Subcutaneous adipose tissue (tissue), 4 donors: ENCODE measurements around the gene TRHDE. TPM values are rescaled to one million over a fixed set of nuclear protein-coding genes. Genes with fewer than 3 reads are reported as not detected.

Experiments
- total RNA-seq, 4 donors: library from RNA; depleted of rRNA; stranded (reverse); fragments of >200 nt; gene quantifications; one replicate each; pipeline ENCODE4 v1.1.0, GENCODE V29; 2016
- TF ChIP-seq, protein P1 (sequence below): fragments of 450-650 bp; IDR thresholded peaks from one replicate; pipeline ENCODE4 v1.5.1; 2016; ENCODE audit warnings: low read depth, mild to moderate bottlenecking, control low read depth, antibody characterized with exemption, moderate library complexity

TRHDE gene
- total RNA-seq, 4 donors from 2014 or later: 17.7 to 30.9 (median 26.1) TPM

DNA sequence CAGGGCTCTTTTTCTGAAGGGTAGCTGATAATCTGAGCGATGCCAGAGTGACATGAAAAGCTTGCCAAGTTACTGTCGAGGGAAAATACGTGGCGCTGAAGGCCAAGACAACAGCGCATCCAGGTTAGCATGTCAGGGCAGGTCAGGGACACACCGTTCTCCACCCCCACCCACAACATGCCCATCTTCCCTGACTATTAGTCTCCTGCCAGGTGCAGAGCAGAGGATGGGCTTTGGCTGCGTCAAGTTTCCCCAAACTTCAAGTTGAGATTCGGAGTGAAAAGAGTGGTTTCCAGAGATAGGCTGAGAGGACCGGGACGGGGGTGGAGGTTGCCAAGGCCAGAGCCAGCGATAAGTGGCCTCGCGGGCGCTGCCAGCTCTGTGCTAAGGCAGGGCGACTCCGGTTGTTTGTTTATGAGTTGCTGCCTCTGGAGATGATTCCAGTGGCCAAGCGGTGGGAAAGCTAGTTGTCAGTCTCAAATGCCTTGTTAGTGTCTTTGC is 1.7 kb downstream of the TRHDE start:
- TF ChIP-seq, protein P1, sequence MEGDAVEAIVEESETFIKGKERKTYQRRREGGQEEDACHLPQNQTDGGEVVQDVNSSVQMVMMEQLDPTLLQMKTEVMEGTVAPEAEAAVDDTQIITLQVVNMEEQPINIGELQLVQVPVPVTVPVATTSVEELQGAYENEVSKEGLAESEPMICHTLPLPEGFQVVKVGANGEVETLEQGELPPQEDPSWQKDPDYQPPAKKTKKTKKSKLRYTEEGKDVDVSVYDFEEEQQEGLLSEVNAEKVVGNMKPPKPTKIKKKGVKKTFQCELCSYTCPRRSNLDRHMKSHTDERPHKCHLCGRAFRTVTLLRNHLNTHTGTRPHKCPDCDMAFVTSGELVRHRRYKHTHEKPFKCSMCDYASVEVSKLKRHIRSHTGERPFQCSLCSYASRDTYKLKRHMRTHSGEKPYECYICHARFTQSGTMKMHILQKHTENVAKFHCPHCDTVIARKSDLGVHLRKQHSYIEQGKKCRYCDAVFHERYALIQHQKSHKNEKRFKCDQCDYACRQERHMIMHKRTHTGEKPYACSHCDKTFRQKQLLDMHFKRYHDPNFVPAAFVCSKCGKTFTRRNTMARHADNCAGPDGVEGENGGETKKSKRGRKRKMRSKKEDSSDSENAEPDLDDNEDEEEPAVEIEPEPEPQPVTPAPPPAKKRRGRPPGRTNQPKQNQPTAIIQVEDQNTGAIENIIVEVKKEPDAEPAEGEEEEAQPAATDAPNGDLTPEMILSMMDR: no peak

DNA sequence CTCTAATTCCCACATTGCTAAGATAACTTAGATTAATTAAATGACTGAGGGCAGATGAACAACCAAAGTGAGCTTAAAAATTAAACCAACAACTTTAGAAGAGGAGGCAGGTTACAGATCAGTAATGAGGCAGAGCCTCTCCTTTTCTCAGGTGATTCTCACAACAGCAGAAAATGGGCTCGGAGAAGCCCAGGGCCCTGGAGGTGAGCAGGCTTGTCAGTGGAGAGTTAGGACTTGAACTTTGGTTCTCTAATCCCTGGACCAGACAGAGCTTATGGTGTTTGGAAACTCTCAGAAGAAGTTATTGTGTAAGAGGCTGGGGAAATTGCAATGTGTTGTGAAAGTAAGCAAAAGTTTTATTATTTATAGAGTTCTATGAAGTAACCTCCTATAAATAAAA is 2.8 kb downstream of the TRHDE start:
- TF ChIP-seq, protein P1: no peak

DNA sequence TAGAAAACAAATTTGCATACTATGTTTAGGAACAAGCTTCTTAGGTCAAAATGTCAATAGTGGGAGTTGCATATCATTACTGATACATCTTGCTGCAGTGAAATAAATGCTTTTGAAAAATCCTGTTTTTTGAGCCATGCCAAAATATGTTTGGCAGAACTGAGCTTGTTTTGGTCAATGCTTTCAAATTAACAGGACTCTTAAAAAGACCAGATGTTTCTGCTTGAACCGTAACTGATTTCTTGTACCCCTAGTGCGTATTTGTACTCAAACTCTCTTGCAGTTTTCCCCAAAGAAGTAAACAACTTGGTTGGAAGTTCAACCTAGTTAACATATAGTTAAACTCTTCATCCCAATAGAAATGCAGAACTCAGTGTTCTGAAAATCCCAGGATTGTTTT is 3.4 kb downstream of the TRHDE start:
- TF ChIP-seq, protein P1: no peak

DNA sequence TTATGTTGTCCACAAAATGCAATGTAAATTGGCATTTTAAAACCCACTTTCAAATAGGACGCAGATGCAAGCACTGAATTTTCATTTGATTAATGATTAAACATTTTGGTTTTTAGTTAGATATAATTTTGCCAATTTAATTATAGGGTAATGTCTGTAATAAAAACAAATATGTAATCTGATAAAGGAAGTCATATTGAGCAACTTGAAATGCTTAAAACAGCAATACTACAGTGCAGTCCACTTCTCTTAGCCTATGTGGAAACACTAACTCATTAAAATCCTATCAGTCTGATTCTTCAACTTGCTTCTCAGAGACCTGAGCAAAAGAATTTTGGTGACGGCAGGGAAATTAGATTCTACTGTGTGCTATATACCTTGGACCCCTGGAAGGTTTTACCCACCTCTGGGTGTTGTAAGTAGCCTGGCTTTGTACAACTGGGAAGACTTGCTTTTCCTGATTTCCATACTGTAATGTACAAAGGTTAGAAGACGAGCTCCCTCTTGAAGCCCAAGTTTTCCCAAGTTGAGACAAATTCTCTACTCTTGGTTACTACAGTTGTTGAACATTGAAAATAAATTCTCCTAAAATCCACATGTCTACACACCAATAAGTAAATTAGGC is 4.1 kb downstream of the TRHDE start:
- TF ChIP-seq, protein P1: no peak

DNA sequence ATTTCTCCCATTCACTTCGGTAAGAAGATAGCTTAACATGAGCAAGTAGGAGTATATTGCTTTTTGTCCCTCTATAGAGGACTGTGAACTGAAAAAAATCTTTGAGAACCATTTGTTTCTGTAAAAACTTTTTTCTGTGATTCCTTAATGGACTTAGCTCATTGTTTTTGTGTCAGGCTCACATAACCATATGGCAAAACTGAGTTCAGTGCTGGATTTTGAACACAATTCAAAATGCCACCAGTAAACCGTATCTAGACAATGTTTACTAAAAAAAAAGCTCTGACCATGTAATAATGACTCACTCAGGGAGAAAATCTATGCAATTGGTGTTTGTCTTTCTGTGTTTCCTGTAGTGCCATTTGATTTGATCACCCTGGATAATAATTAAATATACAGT is 5.2 kb downstream of the TRHDE start:
- TF ChIP-seq, protein P1: no peak

DNA sequence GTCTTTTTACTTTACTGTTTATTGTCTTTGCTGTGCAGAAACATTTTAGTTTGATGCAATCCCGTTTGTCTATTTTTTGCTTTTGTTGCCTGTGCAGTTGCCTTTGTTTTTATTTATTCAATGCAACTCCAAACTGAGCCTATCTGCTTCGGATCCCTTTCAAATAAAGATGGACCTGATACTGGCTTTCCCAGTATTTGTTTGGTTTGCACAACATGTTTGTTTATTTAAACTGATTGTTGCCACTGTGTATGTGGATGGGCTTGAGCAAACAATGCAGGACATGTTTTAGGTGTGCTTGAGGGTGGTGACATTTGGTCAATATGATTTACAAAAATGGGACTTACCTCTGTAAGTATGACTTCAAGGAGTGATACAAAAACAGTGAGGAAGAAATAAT is 6.7 kb downstream of the TRHDE start:
- TF ChIP-seq, protein P1: no peak

DNA sequence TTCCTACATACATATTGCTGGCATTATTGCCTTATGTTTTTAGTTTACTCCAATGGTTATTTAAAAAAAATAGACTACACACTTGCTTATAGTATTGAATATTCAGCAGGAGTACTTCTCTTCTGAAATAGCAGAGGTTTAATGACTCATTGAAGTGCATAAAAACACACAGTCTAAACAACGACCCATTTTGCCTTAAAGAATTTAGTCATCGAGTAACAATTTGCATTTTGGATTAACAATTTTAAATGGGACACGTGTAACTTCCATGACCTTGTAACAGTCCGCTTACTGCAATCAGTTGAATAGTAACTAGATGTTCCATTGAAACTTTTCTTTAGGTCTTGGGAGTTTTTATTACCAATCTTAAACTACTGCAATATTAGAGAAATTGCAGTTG is 9.0 kb downstream of the TRHDE start:
- TF ChIP-seq, protein P1: no peak
